ENCODE measurements around the gene TBC1D9B.

TBC1D9B gene

DNA sequence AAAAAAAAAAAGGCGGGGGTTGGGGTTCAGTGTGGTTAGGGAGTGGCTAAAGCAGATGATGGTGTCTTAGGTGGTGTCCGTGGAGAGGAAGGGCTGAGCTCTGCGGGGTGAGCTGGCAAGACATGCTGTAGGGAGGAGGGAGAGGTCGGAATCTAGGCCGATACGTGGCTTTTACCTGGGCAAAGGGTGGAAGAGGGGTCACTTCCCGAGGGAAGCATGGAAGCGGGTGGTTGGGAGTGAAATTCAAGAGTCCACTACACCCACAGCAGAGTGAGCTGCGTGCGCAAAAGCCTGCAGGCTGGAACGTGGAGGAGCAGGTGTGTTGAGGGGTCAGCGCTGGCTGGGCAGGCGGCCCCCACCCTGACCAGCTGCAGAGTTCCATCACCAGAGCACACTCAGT is 17.8 kb downstream of the TBC1D9B start:
- H3K4me3 Mint-ChIP-seq = no peak overlapping the region
- no peaks in the 10 kb centered on the region for H3K4me1 Mint-ChIP-seq
- DNase-seq (ENCODE audit: low spot score in 2 of 2) = no peak
- H3K36me3 Mint-ChIP-seq (ENCODE audit: insufficient read depth) = peaks cover 24% of the 10 kb centered on the region
- peak overlapping the region; percentile 25 for H3K27ac Mint-ChIP-seq (ENCODE audit: low read depth)
- H3K9me3 Mint-ChIP-seq = no peaks in the 10 kb centered on the region
- no peaks in the 10 kb centered on the region for H3K27me3 Mint-ChIP-seq
- no peak for ATAC-seq (replicated peaks; ENCODE audit: extremely low read depth, poor library complexity, severe bottlenecking)

DNA sequence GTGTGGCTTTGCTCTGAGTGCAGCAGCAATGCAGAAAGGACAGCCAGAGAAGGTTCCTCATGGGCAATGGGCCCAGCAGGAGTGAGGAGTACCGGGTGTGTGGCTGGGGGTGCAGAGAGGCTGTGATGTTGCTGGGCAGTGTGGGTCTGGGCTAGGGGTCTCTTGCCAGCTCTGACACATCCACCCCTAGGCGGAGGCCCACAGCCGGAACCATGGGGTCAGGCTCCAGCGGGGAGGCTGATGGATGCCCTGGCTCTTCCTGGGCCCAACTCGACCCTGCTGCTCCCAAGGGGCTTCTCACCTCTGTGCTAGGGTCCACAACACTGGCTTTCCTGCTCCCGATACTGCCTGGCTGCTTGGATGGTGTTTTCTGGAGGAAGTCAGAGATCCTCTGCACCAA is 19.9 kb downstream of the TBC1D9B start:
- Mint-ChIP-seq H3K36me3 (ENCODE audit: insufficient read depth) (peaks cover 24% of the 10 kb centered on the region), H3K4me3 (no peak overlapping the region), H3K4me1 (no peaks in the 10 kb centered on the region), H3K27ac (ENCODE audit: low read depth) (no peak overlapping the region), H3K9me3 (no peaks in the 10 kb centered on the region), H3K27me3 (no peaks in the 10 kb centered on the region)
- DNase-seq (ENCODE audit: low spot score in 2 of 2) = no peak
- no peak for ATAC-seq (replicated peaks; ENCODE audit: extremely low read depth, poor library complexity, severe bottlenecking)

DNA sequence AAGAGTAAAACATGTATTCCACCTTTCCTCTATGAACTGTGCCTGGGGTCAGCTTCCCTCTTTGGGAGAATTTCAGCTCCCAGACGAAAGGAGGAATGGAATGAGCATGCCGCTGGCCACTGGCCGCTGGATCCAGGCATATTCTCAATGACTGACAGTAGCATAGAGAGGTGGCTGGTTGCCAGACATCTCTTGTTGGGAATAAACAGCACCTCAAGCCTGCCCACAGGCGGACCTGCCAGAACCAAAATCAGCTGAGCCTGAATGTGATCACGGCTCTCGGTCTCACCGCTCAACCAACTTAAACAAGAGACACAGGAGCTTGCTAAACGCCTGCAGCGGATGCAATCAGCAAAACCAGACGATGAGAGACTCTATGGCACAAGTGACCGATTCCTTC is 20.6 kb downstream of the TBC1D9B start:
- H3K9me3 Mint-ChIP-seq = no peaks in the 10 kb centered on the region
- H3K4me3 Mint-ChIP-seq = no peak overlapping the region
- ATAC-seq (replicated peaks; ENCODE audit: extremely low read depth, poor library complexity, severe bottlenecking) (no peak), DNase-seq (ENCODE audit: low spot score in 2 of 2) (no peak)
- no peaks in the 10 kb centered on the region for H3K4me1 Mint-ChIP-seq
- no peak overlapping the region for H3K27ac Mint-ChIP-seq (ENCODE audit: low read depth)
- peaks cover 24% of the 10 kb centered on the region for H3K36me3 Mint-ChIP-seq (ENCODE audit: insufficient read depth)
- H3K27me3 Mint-ChIP-seq = no peaks in the 10 kb centered on the region

DNA sequence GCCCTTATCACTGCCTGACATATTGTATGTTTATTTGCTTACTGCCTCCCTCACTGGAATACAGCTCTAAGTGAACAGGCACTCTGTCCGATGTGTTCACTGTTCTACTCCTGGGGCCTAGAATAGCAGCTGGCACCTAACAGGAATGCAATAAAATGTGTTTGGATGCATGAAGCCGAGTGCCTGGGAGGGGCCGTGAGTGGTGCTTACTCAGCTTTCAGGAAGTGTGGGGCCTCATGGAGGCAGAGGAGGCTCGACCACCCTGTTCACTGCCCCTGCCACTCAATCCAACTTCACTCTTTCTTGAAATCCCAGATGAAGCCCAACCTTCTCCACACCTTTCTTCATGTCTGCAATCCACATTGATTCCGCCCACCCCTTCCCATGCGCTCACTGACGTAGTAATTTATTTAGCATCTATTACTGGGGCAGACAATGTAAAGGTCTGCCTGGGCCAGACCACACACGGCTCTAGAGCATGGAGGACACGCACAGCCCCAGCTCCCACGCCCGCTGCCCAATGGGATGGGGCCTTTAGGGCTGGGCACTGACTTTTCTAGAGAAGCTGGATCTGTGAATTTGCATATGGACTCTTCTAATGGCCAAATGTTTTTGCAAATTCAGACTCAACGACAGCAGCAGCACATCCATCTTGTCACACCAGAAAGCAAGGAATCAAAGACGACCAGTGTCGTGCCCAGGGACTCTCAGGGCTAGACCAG is 21.3 kb downstream of the TBC1D9B start:
- Mint-ChIP-seq H3K4me3 (no peak overlapping the region), H3K27ac (ENCODE audit: low read depth) (no peak overlapping the region), H3K4me1 (no peaks in the 10 kb centered on the region), H3K36me3 (ENCODE audit: insufficient read depth) (peaks cover 24% of the 10 kb centered on the region), H3K9me3 (no peaks in the 10 kb centered on the region), H3K27me3 (no peaks in the 10 kb centered on the region)
- no peak for DNase-seq (ENCODE audit: low spot score in 2 of 2)
- no peak for ATAC-seq (replicated peaks; ENCODE audit: extremely low read depth, poor library complexity, severe bottlenecking)

DNA sequence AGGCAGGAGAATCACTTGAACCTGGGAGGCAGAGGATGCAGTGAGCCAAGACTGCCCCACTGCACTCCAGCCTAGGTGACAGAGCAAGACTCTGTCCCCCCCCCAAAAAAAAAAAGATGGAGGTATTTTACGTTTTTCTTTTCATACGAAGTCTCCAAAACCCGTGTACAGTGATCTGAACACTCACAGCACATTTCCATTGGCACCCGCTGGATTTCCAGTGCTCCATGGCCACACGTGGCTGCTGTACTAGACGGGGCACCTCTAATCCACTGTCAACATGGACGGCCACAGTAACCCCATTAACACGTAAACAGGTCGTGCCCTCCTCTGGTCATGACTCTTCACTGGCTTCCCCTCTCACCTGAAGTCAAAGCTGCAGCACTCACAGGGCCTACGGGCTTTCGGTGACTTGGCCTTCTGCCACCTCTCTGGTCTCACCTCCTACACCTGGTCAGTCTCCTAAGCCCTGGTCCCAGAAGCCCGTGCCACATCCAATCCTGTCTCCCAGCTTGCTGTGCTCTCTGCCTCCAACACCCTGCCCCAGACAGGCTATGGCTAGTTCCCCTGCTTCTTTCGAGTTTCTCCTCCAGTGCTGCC is 22.1 kb downstream of the TBC1D9B start:
- DNase-seq (ENCODE audit: low spot score in 2 of 2) (no peak), ATAC-seq (replicated peaks; ENCODE audit: extremely low read depth, poor library complexity, severe bottlenecking) (no peak)
- Mint-ChIP-seq H3K27me3 (no peaks in the 10 kb centered on the region), H3K36me3 (ENCODE audit: insufficient read depth) (peaks cover 24% of the 10 kb centered on the region), H3K9me3 (no peaks in the 10 kb centered on the region), H3K27ac (ENCODE audit: low read depth) (no peak overlapping the region), H3K4me3 (no peak overlapping the region), H3K4me1 (no peaks in the 10 kb centered on the region)

DNA sequence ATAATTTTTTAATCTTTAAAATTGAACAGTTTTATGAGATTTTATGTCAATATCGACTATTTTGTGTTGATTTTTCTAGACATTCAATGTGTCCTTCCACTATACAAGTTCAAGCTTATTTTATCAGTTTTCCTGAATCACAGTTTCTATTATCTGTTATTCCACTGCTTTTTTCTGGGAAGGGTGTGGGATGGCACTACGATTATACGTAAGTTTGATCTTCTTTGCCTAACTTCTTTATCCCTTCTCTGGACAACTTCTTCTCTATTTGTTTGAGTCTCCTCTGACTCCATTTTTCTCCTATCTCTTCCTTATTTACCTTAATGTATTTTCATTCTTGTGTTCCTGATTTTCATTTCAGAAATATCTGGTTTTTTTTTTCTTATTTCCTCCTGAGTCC is 24.5 kb downstream of the TBC1D9B start:
- Mint-ChIP-seq H3K36me3 (ENCODE audit: insufficient read depth) (peaks cover 9% of the 10 kb centered on the region), H3K27ac (ENCODE audit: low read depth) (no peak overlapping the region), H3K9me3 (no peaks in the 10 kb centered on the region), H3K27me3 (no peaks in the 10 kb centered on the region), H3K4me3 (no peak overlapping the region), H3K4me1 (no peaks in the 10 kb centered on the region)
- ATAC-seq (replicated peaks; ENCODE audit: extremely low read depth, poor library complexity, severe bottlenecking) (no peak), DNase-seq (ENCODE audit: low spot score in 2 of 2) (no peak)

DNA sequence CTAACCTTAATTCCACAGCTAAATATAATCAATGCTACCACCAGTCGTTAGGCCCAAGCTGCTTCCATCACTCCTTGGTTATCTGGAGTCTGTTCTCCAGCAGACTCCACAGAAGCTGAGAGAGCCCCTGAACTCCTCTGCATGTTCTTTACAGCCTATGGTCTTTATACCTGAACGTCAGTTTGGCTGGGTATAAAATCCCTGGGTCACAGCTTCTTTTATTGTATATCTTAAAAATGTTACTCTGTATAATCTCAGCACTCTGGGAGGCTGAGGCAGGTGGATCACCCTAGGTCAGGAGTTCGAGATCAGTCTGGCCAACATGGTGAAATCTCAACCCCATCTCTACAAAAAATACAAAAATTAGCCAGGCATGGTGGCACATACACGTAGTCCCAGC is 25.4 kb downstream of the TBC1D9B start:
- H3K27ac Mint-ChIP-seq (ENCODE audit: low read depth) = no peak overlapping the region
- no peaks in the 10 kb centered on the region for H3K9me3 Mint-ChIP-seq
- no peak overlapping the region for H3K4me3 Mint-ChIP-seq
- H3K4me1 Mint-ChIP-seq = no peaks in the 10 kb centered on the region
- no peaks in the 10 kb centered on the region for H3K27me3 Mint-ChIP-seq
- DNase-seq (ENCODE audit: low spot score in 2 of 2) (no peak), ATAC-seq (replicated peaks; ENCODE audit: extremely low read depth, poor library complexity, severe bottlenecking) (no peak)
- H3K36me3 Mint-ChIP-seq (ENCODE audit: insufficient read depth) = peaks cover 6% of the 10 kb centered on the region

DNA sequence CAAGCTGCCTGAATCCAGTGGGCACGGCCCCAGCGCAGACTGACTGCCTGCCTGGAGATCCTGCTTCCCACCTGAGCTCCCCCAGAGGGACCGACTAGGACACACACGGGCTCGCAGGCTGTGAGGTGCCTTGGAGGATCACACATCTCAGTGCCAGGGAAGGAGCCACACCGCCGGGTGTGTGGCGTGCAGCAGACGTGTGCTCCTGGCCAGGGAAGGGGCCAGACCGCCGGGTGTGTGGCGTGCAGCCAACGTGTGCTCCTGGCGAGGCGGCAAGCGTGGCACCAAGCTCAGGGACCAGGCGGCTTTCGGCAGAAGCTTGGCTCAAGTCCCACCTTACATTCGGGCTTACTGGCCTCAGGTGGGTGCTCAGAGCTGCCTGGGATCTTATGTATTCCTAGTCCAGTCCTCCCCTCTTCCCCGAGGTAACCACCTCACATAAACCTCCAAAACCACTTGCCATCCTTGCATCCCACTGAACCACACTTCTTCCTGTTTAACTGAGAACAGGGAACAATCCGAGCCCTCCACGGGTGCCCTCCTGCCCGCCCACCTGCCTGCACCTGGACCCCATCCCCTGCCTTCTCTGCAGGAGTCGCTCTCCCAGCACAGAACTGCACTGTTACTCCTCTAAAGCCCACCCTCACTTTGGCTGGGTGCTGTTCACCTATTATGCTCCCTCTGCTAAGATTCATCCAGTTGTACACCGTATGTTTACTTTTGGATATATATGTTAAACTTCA is 26.7 kb downstream of the TBC1D9B start:
- H3K4me3 Mint-ChIP-seq = no peak overlapping the region
- peaks cover 5% of the 10 kb centered on the region for H3K36me3 Mint-ChIP-seq (ENCODE audit: insufficient read depth)
- no peak for ATAC-seq (replicated peaks; ENCODE audit: extremely low read depth, poor library complexity, severe bottlenecking)

DNA sequence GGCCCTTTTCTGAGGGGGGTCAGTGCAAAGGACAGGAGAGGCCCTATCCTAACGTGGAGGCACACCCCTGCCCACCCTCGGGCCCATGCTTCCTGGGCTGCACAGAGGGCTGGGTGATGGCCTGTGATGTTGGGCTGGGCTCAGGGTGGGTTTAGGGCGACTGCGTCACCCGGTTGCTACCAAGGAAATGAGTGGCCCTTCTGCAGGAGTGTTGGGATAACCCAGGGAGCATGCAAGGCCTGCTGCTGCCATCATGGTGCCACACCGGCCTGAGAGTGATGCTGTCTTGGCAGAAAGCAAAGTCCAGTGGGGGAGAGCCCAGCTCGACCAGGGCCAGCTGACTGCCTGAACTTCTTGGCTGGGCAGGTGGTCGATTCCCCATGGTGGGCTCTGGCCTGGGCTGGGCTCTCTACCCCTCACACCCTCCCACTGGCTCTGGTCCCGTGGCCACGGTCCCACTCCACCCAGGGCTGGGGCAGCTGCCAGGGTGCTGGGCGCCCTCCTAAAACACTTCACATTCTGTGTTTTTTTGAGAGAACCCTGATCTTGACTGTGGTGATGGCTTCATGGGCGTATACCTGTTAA is 27.5 kb downstream of the TBC1D9B start:
- no peaks in the 10 kb centered on the region for H3K9me3 Mint-ChIP-seq
- H3K27ac Mint-ChIP-seq (ENCODE audit: low read depth) = no peak overlapping the region
- ATAC-seq (replicated peaks; ENCODE audit: extremely low read depth, poor library complexity, severe bottlenecking) (no peak), DNase-seq (ENCODE audit: low spot score in 2 of 2) (no peak)
- H3K4me3 Mint-ChIP-seq = no peak overlapping the region
- peaks cover 5% of the 10 kb centered on the region for H3K36me3 Mint-ChIP-seq (ENCODE audit: insufficient read depth)
- H3K4me1 Mint-ChIP-seq = no peaks in the 10 kb centered on the region
- no peaks in the 10 kb centered on the region for H3K27me3 Mint-ChIP-seq

More for the DNA sequence above, 26.7 kb downstream of the TBC1D9B start:
- no peaks in the 10 kb centered on the region for H3K9me3 Mint-ChIP-seq
- peak overlapping the region; percentile 66 for H3K27ac Mint-ChIP-seq (ENCODE audit: low read depth)
- H3K27me3 Mint-ChIP-seq = no peaks in the 10 kb centered on the region
- H3K4me1 Mint-ChIP-seq = no peaks in the 10 kb centered on the region
- no peak for DNase-seq (ENCODE audit: low spot score in 2 of 2)

DNA sequence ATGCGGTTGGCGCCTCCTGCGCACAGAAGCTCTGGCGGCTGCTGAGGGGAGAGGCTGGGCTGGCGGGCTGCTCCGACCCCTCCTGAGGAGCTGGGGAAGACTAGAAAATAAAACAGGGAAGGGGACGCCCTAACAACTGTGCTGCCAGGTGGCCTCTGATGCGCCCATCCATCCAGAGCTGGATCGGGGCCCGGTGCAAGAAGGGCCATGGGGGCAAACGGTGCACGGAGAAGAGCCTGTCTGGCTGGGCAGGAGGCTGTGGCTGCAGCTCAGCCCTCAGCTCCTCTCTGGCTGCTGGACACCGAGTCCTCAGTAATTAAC is 28.0 kb downstream of the TBC1D9B start:
- no peaks in the 10 kb centered on the region for H3K9me3 Mint-ChIP-seq
- ATAC-seq (replicated peaks; ENCODE audit: extremely low read depth, poor library complexity, severe bottlenecking) = no peak
- no peaks in the 10 kb centered on the region for H3K27me3 Mint-ChIP-seq
- no peaks in the 10 kb centered on the region for H3K4me1 Mint-ChIP-seq
- peaks cover 2% of the 10 kb centered on the region for H3K36me3 Mint-ChIP-seq (ENCODE audit: insufficient read depth)
- H3K27ac Mint-ChIP-seq (ENCODE audit: low read depth) = no peak overlapping the region
- no peak overlapping the region for H3K4me3 Mint-ChIP-seq
- no peak for DNase-seq (ENCODE audit: low spot score in 2 of 2)

DNA sequence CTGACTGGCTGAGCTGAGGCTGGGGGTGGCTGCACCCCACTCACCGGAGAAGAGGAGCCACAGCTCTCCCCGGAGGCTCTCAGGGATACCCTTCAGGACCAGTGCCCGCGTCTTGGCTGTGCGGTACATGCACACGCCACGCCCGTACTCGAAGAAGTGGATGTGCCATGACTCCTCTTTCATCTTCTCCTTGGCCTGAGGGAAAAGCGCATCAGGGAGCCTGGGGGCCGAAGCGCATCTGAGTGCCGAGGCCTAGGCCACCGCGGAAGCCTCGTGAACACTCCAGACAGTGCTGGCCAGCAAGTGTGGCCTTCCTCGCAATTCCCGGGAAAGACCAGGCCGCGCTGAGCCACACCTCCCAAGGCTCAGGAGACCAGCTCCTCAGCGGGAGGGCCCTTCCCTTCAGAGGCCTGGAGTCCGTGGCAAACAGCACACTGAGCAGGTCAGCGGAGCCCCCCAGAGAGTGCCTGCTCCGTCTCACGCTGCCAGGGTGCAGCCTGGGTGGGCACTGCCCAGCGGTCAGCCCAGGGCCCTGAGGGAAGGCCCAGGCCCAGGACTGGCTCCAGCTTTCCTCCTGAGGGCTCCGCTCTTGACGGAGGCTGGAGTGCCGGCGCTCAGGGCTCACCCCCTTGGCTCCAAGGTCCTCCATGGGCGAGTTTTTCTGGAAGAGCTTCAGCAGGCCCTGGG is 28.6 kb downstream of the TBC1D9B start:
- H3K27me3 Mint-ChIP-seq = no peaks in the 10 kb centered on the region
- DNase-seq (ENCODE audit: low spot score in 2 of 2) = no peak
- H3K27ac Mint-ChIP-seq (ENCODE audit: low read depth) = no peak overlapping the region
- H3K4me3 Mint-ChIP-seq = no peak overlapping the region
- no peaks in the 10 kb centered on the region for H3K9me3 Mint-ChIP-seq
- H3K36me3 Mint-ChIP-seq (ENCODE audit: insufficient read depth) = peaks cover 2% of the 10 kb centered on the region
- ATAC-seq (replicated peaks; ENCODE audit: extremely low read depth, poor library complexity, severe bottlenecking) = no peak
- H3K4me1 Mint-ChIP-seq = no peaks in the 10 kb centered on the region

DNA sequence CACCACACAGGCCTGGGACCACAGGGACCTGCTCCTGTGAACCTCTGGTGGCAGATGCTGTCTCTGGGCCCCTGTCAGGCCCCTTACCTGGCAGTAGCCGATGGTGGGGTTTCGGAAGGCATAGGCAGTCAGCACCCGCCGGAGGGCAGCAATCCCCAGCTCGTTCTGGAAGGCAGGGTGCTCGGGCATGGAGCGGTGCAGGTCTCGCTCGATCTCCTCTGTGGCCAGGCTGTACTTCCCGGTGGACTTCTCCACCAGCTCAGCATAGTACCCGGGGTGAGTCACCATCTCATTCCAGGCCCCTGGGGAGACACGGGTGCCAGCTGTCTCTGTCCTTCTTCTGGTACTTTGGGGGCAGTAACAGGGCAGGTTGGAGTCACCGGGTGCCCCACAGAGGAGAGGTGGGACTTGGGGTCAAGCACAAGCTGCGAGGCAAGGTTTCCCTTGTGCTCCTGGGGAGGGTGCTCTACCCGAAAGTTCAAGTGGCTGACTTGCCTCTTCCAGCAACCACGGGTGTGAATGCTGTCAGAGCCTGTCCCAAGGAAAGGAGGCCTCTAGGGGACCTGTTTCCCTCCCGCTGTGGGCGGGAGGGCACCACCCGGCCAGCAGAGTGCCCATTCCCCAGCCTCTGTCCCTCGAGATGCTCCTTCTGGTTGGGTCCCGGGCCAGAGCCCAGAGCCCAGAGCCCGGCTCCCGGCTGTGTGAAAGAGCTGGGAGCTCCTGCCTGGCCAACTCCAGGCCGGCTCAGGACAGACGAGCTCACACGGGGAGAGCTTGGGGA is 29.3 kb downstream of the TBC1D9B start:
- Mint-ChIP-seq H3K36me3 (ENCODE audit: insufficient read depth) (peaks cover 6% of the 10 kb centered on the region), H3K4me1 (no peaks in the 10 kb centered on the region), H3K9me3 (no peaks in the 10 kb centered on the region), H3K27ac (ENCODE audit: low read depth) (no peak overlapping the region), H3K27me3 (no peaks in the 10 kb centered on the region), H3K4me3 (no peak overlapping the region)
- DNase-seq (ENCODE audit: low spot score in 2 of 2) = no peak
- no peak for ATAC-seq (replicated peaks; ENCODE audit: extremely low read depth, poor library complexity, severe bottlenecking)
